Ishikawa (cell line): Measurements from ENCODE around the gene IBTK.

ENCODE experiments used
- CEBPB ChIP-seq: IDR thresholded peaks from 2 replicates; pipeline ENCODE4 v1.6.1; 2012
- CREB1 ChIP-seq: IDR thresholded peaks from 2 replicates; pipeline ENCODE4 v1.6.1; 2012; ENCODE audit warnings: low read depth
- EGR1 ChIP-seq: IDR thresholded peaks from 2 replicates; pipeline ENCODE4 v1.6.1; 2012
- EP300 ChIP-seq: IDR thresholded peaks from 2 replicates; pipeline ENCODE4 v1.6.1; 2012; ENCODE audit warnings: borderline replicate concordance
- FOXM1 ChIP-seq: IDR thresholded peaks from 2 replicates; pipeline ENCODE4 v1.6.1; 2012; ENCODE audit warnings: low read depth, borderline replicate concordance
- NFIC ChIP-seq: IDR thresholded peaks from 2 replicates; pipeline ENCODE4 v1.6.1; 2012
- RAD21 ChIP-seq: IDR thresholded peaks from 2 replicates; pipeline ENCODE4 v1.6.1; 2012; ENCODE audit warnings: low read depth
- TAF1 ChIP-seq: IDR thresholded peaks from 2 replicates; pipeline ENCODE4 v1.6.1; 2012; ENCODE audit warnings: low read depth, mild to moderate bottlenecking
- TCF12 ChIP-seq: IDR thresholded peaks from 2 replicates; pipeline ENCODE4 v1.6.1; 2012; ENCODE audit warnings: low read depth
- TEAD4 ChIP-seq: IDR thresholded peaks from 2 replicates; pipeline ENCODE4 v1.6.1; 2012
- YY1 ChIP-seq: IDR thresholded peaks from 2 replicates; pipeline ENCODE4 v1.6.1; 2012; ENCODE audit warnings: low read depth
- ZBTB7A ChIP-seq: IDR thresholded peaks from 2 replicates; pipeline ENCODE4 v1.6.1; 2012; ENCODE audit warnings: low read depth
- TF ChIP-seq, protein P1 (sequence below): IDR thresholded peaks from 2 replicates; pipeline ENCODE4 v1.6.1; 2012
- TF ChIP-seq, protein P2 (sequence below): IDR thresholded peaks from 2 replicates; pipeline ENCODE4 v1.6.1; 2012; ENCODE audit warnings: low read depth, mild to moderate bottlenecking
- TF ChIP-seq, protein P3 (sequence below): IDR thresholded peaks from 2 replicates; pipeline ENCODE4 v1.6.1; 2012

IBTK gene

DNA sequence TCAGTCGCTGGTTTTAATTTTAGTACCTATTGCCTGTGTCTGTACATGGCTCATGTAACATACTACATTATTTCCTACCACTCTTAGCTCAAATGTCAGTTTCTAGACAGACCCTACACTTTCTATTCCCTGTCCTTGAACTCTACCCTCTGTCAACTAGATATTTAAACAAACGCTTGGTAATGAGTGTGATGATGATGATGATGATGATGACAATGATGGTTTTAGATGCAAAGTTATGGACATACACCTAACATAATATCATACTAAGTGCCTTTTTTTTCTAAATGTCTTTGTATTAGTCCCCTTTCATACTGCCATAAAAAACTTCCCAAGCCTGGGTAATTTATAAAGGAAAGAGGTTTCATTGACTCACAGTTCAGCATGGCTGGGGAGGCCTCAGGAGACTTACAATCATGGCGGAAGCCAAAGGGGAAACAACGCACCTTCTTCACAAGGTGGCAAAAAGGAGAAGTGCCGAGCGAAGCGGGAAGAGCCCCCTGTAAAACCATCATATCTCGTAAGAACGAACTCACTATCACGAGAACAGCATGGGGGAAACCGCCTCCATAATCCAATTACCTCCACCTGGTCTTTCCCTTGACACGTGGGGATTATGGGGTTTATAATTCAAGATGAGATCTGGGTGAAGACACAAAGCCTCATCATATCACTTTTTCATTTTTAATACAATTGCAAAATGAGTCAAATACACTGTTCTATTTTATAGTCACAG, 87.1 kb downstream of the IBTK start:
- no peak for TF ChIP-seq EGR1
- TF ChIP-seq CREB1: no peak
- no peak for TF ChIP-seq TEAD4
- TF ChIP-seq, protein P1, sequence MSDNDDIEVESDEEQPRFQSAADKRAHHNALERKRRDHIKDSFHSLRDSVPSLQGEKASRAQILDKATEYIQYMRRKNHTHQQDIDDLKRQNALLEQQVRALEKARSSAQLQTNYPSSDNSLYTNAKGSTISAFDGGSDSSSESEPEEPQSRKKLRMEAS: no peak
- no peak for TF ChIP-seq NFIC
- no peak for TF ChIP-seq FOXM1
- TF ChIP-seq YY1: no peak
- TF ChIP-seq TAF1: no peak
- TF ChIP-seq TCF12: no peak
- TF ChIP-seq ZBTB7A: no peak
- TF ChIP-seq RAD21: no peak
- TF ChIP-seq, protein P2, sequence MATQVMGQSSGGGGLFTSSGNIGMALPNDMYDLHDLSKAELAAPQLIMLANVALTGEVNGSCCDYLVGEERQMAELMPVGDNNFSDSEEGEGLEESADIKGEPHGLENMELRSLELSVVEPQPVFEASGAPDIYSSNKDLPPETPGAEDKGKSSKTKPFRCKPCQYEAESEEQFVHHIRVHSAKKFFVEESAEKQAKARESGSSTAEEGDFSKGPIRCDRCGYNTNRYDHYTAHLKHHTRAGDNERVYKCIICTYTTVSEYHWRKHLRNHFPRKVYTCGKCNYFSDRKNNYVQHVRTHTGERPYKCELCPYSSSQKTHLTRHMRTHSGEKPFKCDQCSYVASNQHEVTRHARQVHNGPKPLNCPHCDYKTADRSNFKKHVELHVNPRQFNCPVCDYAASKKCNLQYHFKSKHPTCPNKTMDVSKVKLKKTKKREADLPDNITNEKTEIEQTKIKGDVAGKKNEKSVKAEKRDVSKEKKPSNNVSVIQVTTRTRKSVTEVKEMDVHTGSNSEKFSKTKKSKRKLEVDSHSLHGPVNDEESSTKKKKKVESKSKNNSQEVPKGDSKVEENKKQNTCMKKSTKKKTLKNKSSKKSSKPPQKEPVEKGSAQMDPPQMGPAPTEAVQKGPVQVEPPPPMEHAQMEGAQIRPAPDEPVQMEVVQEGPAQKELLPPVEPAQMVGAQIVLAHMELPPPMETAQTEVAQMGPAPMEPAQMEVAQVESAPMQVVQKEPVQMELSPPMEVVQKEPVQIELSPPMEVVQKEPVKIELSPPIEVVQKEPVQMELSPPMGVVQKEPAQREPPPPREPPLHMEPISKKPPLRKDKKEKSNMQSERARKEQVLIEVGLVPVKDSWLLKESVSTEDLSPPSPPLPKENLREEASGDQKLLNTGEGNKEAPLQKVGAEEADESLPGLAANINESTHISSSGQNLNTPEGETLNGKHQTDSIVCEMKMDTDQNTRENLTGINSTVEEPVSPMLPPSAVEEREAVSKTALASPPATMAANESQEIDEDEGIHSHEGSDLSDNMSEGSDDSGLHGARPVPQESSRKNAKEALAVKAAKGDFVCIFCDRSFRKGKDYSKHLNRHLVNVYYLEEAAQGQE: no peak
- TF ChIP-seq, protein P3, sequence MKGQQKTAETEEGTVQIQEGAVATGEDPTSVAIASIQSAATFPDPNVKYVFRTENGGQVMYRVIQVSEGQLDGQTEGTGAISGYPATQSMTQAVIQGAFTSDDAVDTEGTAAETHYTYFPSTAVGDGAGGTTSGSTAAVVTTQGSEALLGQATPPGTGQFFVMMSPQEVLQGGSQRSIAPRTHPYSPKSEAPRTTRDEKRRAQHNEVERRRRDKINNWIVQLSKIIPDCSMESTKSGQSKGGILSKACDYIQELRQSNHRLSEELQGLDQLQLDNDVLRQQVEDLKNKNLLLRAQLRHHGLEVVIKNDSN: no peak
- no peak for TF ChIP-seq CEBPB

DNA sequence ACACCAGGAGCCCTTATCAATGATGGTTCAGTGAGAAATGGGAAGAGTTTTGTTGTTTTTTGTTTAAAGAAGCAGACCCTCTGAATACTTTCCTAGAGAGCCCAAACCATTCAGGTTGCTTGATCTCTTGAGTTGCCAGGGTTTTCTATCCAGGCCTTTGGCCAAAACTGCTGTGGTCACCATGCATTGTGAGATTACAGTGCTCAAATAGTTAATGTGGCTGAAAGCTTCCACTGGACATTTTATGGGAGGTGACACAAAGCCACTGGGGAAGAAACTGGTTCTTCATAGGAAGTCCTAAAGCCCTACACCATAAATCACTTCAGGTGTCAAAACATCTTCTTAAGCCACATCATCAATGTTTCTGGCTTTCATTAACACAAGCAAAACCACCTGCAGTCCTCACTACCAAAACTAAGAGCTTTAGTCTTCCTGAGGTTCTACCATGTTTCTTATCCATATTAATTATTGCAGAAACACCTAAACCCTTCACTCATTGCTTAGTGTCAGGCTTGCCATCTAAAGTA, 101.6 kb downstream of the IBTK start:
- TF ChIP-seq FOXM1 (no peak), CEBPB (no peak), TCF12 (no peak), CREB1 (no peak), TAF1 (no peak), EGR1 (no peak), TEAD4 (no peak), ZBTB7A (no peak), EP300 (no peak)
- TF ChIP-seq, protein P1: no peak

DNA sequence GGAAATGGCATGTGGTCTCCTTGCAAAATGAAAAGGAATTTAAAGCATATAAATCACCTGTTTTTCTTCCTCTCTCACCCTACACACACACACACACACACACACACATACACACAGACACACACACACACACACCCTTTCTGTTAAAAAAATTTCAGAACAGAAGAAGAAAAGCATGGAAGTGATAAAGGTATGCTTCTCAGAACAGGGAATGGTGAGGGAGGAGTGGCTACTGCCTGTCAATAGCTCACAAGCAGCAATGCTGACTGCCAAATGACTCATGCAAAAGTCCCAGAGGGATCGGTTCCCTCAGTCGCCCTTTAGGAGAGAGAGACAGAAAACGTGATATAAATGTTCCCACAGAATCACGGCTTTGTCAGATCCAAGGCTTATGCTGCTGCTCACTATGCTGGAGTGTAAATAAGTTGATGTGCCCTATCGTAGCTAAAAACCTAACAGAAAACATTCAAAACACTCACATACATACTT, 102.6 kb downstream of the IBTK start:
- TF ChIP-seq, protein P1: no peak
- no peak for TF ChIP-seq TCF12
- no peak for TF ChIP-seq CEBPB
- TF ChIP-seq TEAD4: no peak
- TF ChIP-seq TAF1: no peak
- TF ChIP-seq RAD21: no peak
- no peak for TF ChIP-seq FOXM1
- TF ChIP-seq, protein P2: no peak
- TF ChIP-seq NFIC: no peak
- TF ChIP-seq, protein P3: no peak

DNA sequence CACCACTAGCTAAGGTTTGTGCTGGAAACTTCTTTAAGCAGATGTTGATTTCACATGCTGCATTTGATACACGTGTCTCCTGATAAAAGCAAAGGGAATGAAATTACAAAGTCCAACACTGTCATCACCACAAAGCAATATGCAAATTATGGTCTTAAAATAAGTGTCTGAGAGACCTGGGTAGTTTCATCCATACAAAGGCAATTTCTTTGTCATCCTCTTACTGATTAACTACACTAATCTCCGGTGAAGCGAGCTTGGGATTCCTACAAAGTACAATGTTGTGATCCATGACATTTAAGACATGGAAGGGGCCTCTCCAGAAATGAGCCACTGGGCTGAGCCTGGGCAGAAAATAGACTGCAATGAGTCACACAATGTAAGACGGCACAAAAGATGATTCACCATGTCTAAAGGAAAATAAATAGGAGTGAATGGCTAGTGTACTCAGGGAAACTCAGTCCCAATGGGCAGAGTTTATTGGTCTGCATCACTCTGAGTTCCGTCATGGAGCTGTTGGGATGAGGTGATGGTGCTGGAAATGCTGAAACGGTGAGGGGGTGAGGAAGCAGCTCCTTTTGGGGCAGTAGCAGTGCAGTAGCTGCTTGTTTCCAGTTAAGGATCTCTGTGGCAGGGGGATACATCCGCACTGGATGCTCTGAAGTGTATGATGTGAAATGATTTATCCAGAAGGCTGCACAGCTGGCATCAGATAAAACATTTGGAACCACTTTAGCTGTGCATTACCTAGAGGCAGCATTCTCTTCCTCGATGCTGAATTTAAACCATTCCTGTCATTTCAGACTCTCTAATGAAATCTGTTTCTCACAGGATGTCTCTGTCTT, 103.3 kb downstream of the IBTK start:
- TF ChIP-seq CREB1 (no peak), NFIC (no peak), TEAD4 (no peak), EP300 (no peak), ZBTB7A (no peak), EGR1 (no peak), RAD21 (no peak), YY1 (no peak)
- TF ChIP-seq, protein P3: no peak
- TF ChIP-seq, protein P2: no peak
- TF ChIP-seq, protein P1: no peak
